EL (cell line): ENCODE results near the gene PBX1.
A peak's percentile ranks its signal among the peaks of the same experiment; 100 is the strongest.

Experiments used
- DNase-seq: peaks from one replicate; pipeline ENCODE4 v3.0.0-alpha.2; 2016

PBX1 gene

GRCh38 chr1:164731161-164731876, 172.3 kb downstream of the PBX1 start:
- DNase-seq, result no peak

- DNase-seq, result peak; percentile 74
Measured at GRCh38 chr1:164733070-164733469, 174.1 kb downstream of the PBX1 start.

- no peak for DNase-seq
Measured at GRCh38 chr1:164733734-164734133, 174.8 kb downstream of the PBX1 start.

- peak; percentile 74 for DNase-seq
Measured at GRCh38 chr1:164735315-164736052, 176.5 kb downstream of the PBX1 start.

- DNase-seq, result no peak
Measured at GRCh38 chr1:164736137-164736536, 177.2 kb downstream of the PBX1 start.

GRCh38 chr1:164739189-164739588, 180.2 kb downstream of the PBX1 start:
- no peak for DNase-seq

- DNase-seq, result no peak
Measured at GRCh38 chr1:164740000-164740526, 181.1 kb downstream of the PBX1 start.

- DNase-seq, result no peak
Measured at GRCh38 chr1:164742745-164743144, 183.8 kb downstream of the PBX1 start.

GRCh38 chr1:164743976-164744375, 185.0 kb downstream of the PBX1 start:
- no peak for DNase-seq

- no peak for DNase-seq
Measured at GRCh38 chr1:164745736-164746135, 186.8 kb downstream of the PBX1 start.

GRCh38 chr1:164746632-164747031, 187.6 kb downstream of the PBX1 start:
- no peak for DNase-seq

GRCh38 chr1:164748253-164748899, 189.4 kb downstream of the PBX1 start:
- peak; percentile 97 for DNase-seq

- DNase-seq, result no peak
Measured at GRCh38 chr1:164753521-164754077, 194.6 kb downstream of the PBX1 start.

GRCh38 chr1:164754088-164754600, 195.2 kb downstream of the PBX1 start:
- DNase-seq, result no peak

GRCh38 chr1:164755690-164756089, 196.7 kb downstream of the PBX1 start:
- DNase-seq, result no peak

GRCh38 chr1:164756741-164757140, 197.8 kb downstream of the PBX1 start:
- DNase-seq, result peak; percentile 49

GRCh38 chr1:164757625-164758024, 198.6 kb downstream of the PBX1 start:
- DNase-seq, result no peak

- DNase-seq, result no peak
Measured at GRCh38 chr1:164759144-164759920, 200.3 kb downstream of the PBX1 start.

- no peak for DNase-seq
Measured at GRCh38 chr1:164759979-164760469, 201.0 kb downstream of the PBX1 start.

GRCh38 chr1:164760569-164760968, 201.6 kb downstream of the PBX1 start:
- DNase-seq, result no peak

- DNase-seq, result no peak
Measured at GRCh38 chr1:164761009-164761408, 202.0 kb downstream of the PBX1 start.

GRCh38 chr1:164763098-164763497, 204.1 kb downstream of the PBX1 start:
- DNase-seq, result no peak
